Measurements from ENCODE around the gene TOMM40.

TOMM40 gene

GRCh38 chr19:44897835-44898234, 6.8 kb downstream of the TOMM40 start:
- TF ChIP-seq CTCF (IDR thresholded peaks at IDR 0.05; ENCODE audit: low read depth, low read length, missing control alignments): no peak
- H3K36me3 ChIP-seq (replicated peaks): peaks cover 81% of the 10 kb centered on the region
- DNase-seq: no peak
- in situ Hi-C loops (cut with HindIII; ENCODE audit: low pct_ligation_motif_present, low sequenced_read_pairs): loop anchor here (10.0 kb wide), 1 partner anchor 57 kb away; the partner anchor contains the start of gene CLPTM1
- H3K27ac ChIP-seq: no peak overlapping the region
- H3K4me3 ChIP-seq (ENCODE audit: low read depth, low read length): no peak overlapping the region
- H3K27me3 ChIP-seq (replicated peaks): no peaks in the 10 kb centered on the region

- DNase-seq: no peak
- TF ChIP-seq CTCF (IDR thresholded peaks at IDR 0.05; ENCODE audit: low read depth, low read length, missing control alignments): no peak
- in situ Hi-C loops (cut with HindIII; ENCODE audit: low pct_ligation_motif_present, low sequenced_read_pairs): no loop called here
- no peak overlapping the region for H3K4me3 ChIP-seq (ENCODE audit: low read depth, low read length)
- H3K27ac ChIP-seq: no peak overlapping the region
- H3K27me3 ChIP-seq (replicated peaks): peaks cover 2% of the 10 kb centered on the region
- peaks cover 62% of the 10 kb centered on the region for H3K36me3 ChIP-seq (replicated peaks)
Observed at GRCh38 chr19:44900328-44901244, 9.5 kb downstream of the TOMM40 start.

GRCh38 chr19:44903216-44903601, 12.2 kb downstream of the TOMM40 start:
- no peak for DNase-seq
- H3K36me3 ChIP-seq (replicated peaks): peaks cover 38% of the 10 kb centered on the region
- TF ChIP-seq CTCF (IDR thresholded peaks at IDR 0.05; ENCODE audit: low read depth, low read length, missing control alignments): no peak
- in situ Hi-C loops (cut with HindIII; ENCODE audit: low pct_ligation_motif_present, low sequenced_read_pairs): no loop called here
- peaks cover 2% of the 10 kb centered on the region for H3K27me3 ChIP-seq (replicated peaks)
- H3K27ac ChIP-seq: no peak overlapping the region
- H3K4me3 ChIP-seq (ENCODE audit: low read depth, low read length): no peak overlapping the region

- Histone ChIP-seq H3K27me3 (replicated peaks) (peaks cover 2% of the 10 kb centered on the region), H3K4me3 (ENCODE audit: low read depth, low read length) (no peak overlapping the region), H3K36me3 (replicated peaks) (peaks cover 34% of the 10 kb centered on the region), H3K27ac (no peak overlapping the region)
- peak; percentile 99 for TF ChIP-seq CTCF (IDR thresholded peaks at IDR 0.05; ENCODE audit: low read depth, low read length, missing control alignments)
- in situ Hi-C loops (cut with HindIII; ENCODE audit: low pct_ligation_motif_present, low sequenced_read_pairs): no loop called here
- peak; percentile 69 for DNase-seq
Observed at GRCh38 chr19:44903602-44904425, 12.8 kb downstream of the TOMM40 start.

GRCh38 chr19:44904426-44904994, 13.5 kb downstream of the TOMM40 start:
- no peak for DNase-seq
- in situ Hi-C loops (cut with HindIII; ENCODE audit: low pct_ligation_motif_present, low sequenced_read_pairs): no loop called here
- no peak overlapping the region for H3K4me3 ChIP-seq (ENCODE audit: low read depth, low read length)
- H3K27ac ChIP-seq: no peak overlapping the region
- peaks cover 34% of the 10 kb centered on the region for H3K36me3 ChIP-seq (replicated peaks)
- H3K27me3 ChIP-seq (replicated peaks): peaks cover 2% of the 10 kb centered on the region
- TF ChIP-seq CTCF (IDR thresholded peaks at IDR 0.05; ENCODE audit: low read depth, low read length, missing control alignments): peak; percentile 45

Measured in brain microvascular endothelial cell (primary cell).